Caco-2 (cell line): ENCODE results near the gene ZC3H4. TPM values are rescaled to one million over a fixed set of nuclear protein-coding genes. Genes with fewer than 3 reads are reported as not detected.

Source experiments
- BruUV-seq: library from RNA; stranded (reverse); fragments of 400-500 nt; replicated peaks from 2 replicates; lab custom pipeline; 2021; lab: Mats Ljungman, UMichigan
- CTCF ChIA-PET: fragments of 300-600 bp; sonication (Branson Sonifier 250); formaldehyde crosslinking; loops from one replicate; lab custom pipeline; 2022; ENCODE audit warnings: antibody characterized with exemption; lab: Charles Lee
- POLR2A ChIA-PET: fragments of 300-600 bp; sonication (Branson Sonifier 250); formaldehyde crosslinking; loops from one replicate; lab custom pipeline; 2022; ENCODE audit warnings: antibody characterized with exemption; lab: Charles Lee
- DNase-seq, 2 experiments: peaks; one replicate each; pipeline versions ENCODE4 v3.0.0 to v3.0.0-alpha.2; 2020 to 2022
- H3K27me3 ChIP-seq: replicated peaks from 2 replicates; pipeline ENCODE4 v1.6.0; 2011; ENCODE audit warnings: low read length; ENCODE audit not compliant: control insufficient read depth, insufficient read depth
- H3K36me3 ChIP-seq: 2 replicates; pipeline ENCODE4 v1.5.1; 2011; ENCODE audit warnings: low read length; ENCODE audit not compliant: control insufficient read depth, insufficient read depth
- H3K4me1 ChIP-seq: fragments of 250-450 bp; sonication (Bioruptor Pico); 2 replicates; pipeline ENCODE4 v1.5.1; 2020; ENCODE audit warnings: mild to moderate bottlenecking
- H3K4me3 ChIP-seq: 2 replicates; pipeline ENCODE4 v1.5.1; 2011; ENCODE audit warnings: low read depth, mild to moderate bottlenecking, control low read depth, low read length
- H3K9me3 ChIP-seq: fragments of 250-450 bp; sonication (Bioruptor Pico); 2 replicates; pipeline ENCODE4 v1.5.1; 2020; ENCODE audit warnings: mild to moderate bottlenecking, moderate library complexity
- H3K27ac Mint-ChIP-seq: one replicate; pipeline ENCODE4 v1.8.0; 2022; ENCODE audit warnings: mixed read lengths; ENCODE audit not compliant: unreplicated experiment
- H3K27me3 Mint-ChIP-seq: one replicate; pipeline ENCODE4 v1.8.0; 2022; ENCODE audit warnings: mixed read lengths; ENCODE audit not compliant: insufficient read depth, unreplicated experiment
- H3K36me3 Mint-ChIP-seq: one replicate; pipeline ENCODE4 v1.8.0; 2022; ENCODE audit warnings: mild to moderate bottlenecking, mixed read lengths; ENCODE audit not compliant: insufficient read depth, unreplicated experiment
- H3K4me1 Mint-ChIP-seq: one replicate; pipeline ENCODE4 v1.8.0; 2022; ENCODE audit warnings: low read depth, mixed read lengths; ENCODE audit not compliant: unreplicated experiment
- H3K4me3 Mint-ChIP-seq: one replicate; pipeline ENCODE4 v1.8.0; 2022; ENCODE audit warnings: mild to moderate bottlenecking, moderate library complexity, mixed read lengths; ENCODE audit not compliant: unreplicated experiment
- H3K9me3 Mint-ChIP-seq: one replicate; pipeline ENCODE4 v1.8.0; 2022; ENCODE audit warnings: mixed read lengths; ENCODE audit not compliant: unreplicated experiment
- CTCF ChIP-seq, 2 experiments: fragments of 200-600 bp in 1 of 2; IDR thresholded peaks; 1 replicate in 1 of 2; 2 replicates in 1 of 2; pipeline versions ENCODE4 v1.5.1 to v1.8.0; 2011 to 2022; ENCODE audit warnings: antibody characterized with exemption in 1 of 2, control low read depth in 1 of 2, inconsistent platforms in 1 of 2, low read depth in 1 of 2, low read length in 1 of 2, mild to moderate bottlenecking in 1 of 2, moderate library complexity in 1 of 2; ENCODE audit not compliant: insufficient read depth in 1 of 2, severe bottlenecking in 1 of 2, unreplicated experiment in 1 of 2
- intact Hi-C: fragments of 100-400 bp; cut with micrococcal nuclease; formaldehyde crosslinking; loops from one replicate; pipeline ENCODE4 v1.10.0; 2022; ENCODE audit not compliant: unreplicated experiment
- total RNA-seq: library from RNA; stranded (reverse); gene quantifications from 2 replicates; pipeline ENCODE4 v1.2.3, GENCODE V29; 2022

Gene ZC3H4
- total RNA-seq, 1 experiment from 2014 or later = 70.3 TPM

DNA sequence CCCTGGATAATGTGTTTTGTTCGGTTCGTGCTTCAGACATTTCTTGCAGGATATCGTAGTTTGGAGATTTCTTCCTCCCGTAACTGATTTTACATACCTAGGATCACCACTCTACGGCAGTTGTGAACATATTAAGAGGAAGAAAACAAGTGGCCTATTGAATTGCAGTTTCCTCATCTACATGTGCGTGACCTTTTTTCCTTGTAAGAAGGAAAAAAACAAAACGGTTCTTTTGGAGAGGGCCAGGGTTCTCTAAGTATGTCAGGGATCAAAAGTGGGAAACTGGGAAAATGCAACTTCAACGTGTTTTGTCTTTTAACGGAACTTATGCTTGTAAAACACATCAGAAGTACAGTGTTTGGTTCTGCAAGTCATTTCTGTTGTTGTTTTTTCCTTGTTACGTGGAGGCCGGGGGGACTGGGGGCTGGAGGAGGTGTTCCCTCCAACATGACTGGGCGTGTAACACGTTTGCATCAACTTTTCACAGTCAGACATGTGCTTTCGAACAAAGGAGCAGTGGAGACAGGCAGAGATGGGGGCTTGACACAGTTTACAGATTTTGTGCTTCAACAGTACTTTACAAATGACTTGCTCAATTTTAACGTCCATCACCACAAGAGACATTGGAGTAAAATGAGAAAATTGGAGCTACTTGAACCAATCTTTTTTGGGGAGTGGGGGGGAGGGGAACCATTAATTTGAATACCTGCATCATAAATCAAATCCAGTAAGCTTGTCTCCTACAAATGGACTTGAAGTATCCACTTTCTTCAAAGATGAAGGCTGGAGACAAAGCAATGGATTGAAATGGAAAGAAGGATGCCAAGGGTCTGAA lies 3.8 kb downstream of the ZC3H4 start:
- H3K9me3 Mint-ChIP-seq = no peaks in the 10 kb centered on the region
- ChIA-PET CTCF (no interaction called here), POLR2A (interaction anchor here (0.6 kb wide), 2 partner anchors 22 to 80 kb away, joined by 5 to 7 read pairs; no protein-coding TSS in a partner anchor)
- peaks cover 84% of the 10 kb centered on the region for H3K36me3 Mint-ChIP-seq
- H3K4me1 Mint-ChIP-seq = peaks cover 47% of the 10 kb centered on the region
- Histone ChIP-seq H3K27me3 (no peaks in the 10 kb centered on the region), H3K9me3 (no peaks in the 10 kb centered on the region), H3K4me3 (peak overlapping the region; percentile 64), H3K36me3 (peaks cover 2% of the 10 kb centered on the region; the same call in 1 of the 2 replicates), H3K4me1 (peaks cover 49% of the 10 kb centered on the region)
- intact Hi-C loops = loop anchor here (5.0 kb wide), 1 partner anchor 32 kb away; no protein-coding TSS in a partner anchor
- BruUV-seq = no TSS peak
- H3K27me3 Mint-ChIP-seq = no peaks in the 10 kb centered on the region
- H3K4me3 Mint-ChIP-seq = peak overlapping the region; percentile 97
- DNase-seq = no peak
- peak overlapping the region; percentile 99 for H3K27ac Mint-ChIP-seq
- no peak for TF ChIP-seq CTCF (IDR thresholded peaks at IDR 0.05; ENCODE audit: insufficient read depth in 1 of 2, low read depth in 1 of 2, low read length in 1 of 2, severe bottlenecking in 1 of 2, unreplicated experiment in 1 of 2)

DNA sequence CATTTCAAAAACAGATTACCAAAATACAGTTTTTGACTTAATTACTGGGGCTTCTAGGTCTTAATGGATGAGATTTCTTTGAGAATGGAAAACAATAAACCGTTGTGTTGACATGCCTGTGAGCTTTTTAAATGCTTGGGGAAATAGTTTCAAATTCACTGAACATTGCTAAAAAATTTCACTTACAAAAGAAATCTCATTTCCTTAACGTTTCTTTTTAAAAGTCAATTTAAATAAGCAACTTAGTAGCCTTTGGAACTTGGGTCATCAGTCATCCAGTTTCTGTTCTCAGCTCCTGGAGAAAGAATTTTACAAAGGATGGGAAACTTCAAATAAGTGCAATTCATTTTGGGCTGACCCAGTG lies 4.4 kb downstream of the ZC3H4 start:
- Histone ChIP-seq H3K4me3 (no peak overlapping the region), H3K4me1 (peaks cover 49% of the 10 kb centered on the region), H3K27me3 (no peaks in the 10 kb centered on the region), H3K9me3 (no peaks in the 10 kb centered on the region), H3K36me3 (peaks cover 2% of the 10 kb centered on the region; the same call in 1 of the 2 replicates)
- Mint-ChIP-seq H3K36me3 (peaks cover 82% of the 10 kb centered on the region), H3K27me3 (no peaks in the 10 kb centered on the region), H3K4me3 (peak overlapping the region; percentile 97), H3K9me3 (no peaks in the 10 kb centered on the region), H3K4me1 (peaks cover 47% of the 10 kb centered on the region), H3K27ac (peak overlapping the region; percentile 99)
- BruUV-seq = no TSS peak
- intact Hi-C loops = no loop called here
- TF ChIP-seq CTCF (IDR thresholded peaks at IDR 0.05; ENCODE audit: insufficient read depth in 1 of 2, low read depth in 1 of 2, low read length in 1 of 2, severe bottlenecking in 1 of 2, unreplicated experiment in 1 of 2) = no peak
- DNase-seq = no peak
- ChIA-PET CTCF (interaction anchor here (0.6 kb wide), 1 partner anchor 13 kb away, joined by 3 read pairs; no protein-coding TSS in a partner anchor), POLR2A (no interaction called here)

- H3K4me1 ChIP-seq = peaks cover 49% of the 10 kb centered on the region
- no peak for TF ChIP-seq CTCF (IDR thresholded peaks at IDR 0.05; ENCODE audit: insufficient read depth in 1 of 2, low read depth in 1 of 2, low read length in 1 of 2, severe bottlenecking in 1 of 2, unreplicated experiment in 1 of 2)
- H3K27ac Mint-ChIP-seq = peak overlapping the region; percentile 76
- H3K9me3 Mint-ChIP-seq = no peaks in the 10 kb centered on the region
- H3K4me3 ChIP-seq = no peak overlapping the region
- no TSS peak for BruUV-seq
- no peaks in the 10 kb centered on the region for H3K27me3 ChIP-seq
- H3K4me3 Mint-ChIP-seq = peak overlapping the region; percentile 34
- peaks cover 72% of the 10 kb centered on the region for H3K36me3 Mint-ChIP-seq
- ChIA-PET CTCF (interaction anchor here (0.6 to 1.1 kb wide), 3 partner anchors 12 to 72 kb away, joined by 3 read pairs; no protein-coding TSS in a partner anchor), POLR2A (interaction anchor here (1.0 kb wide), 1 partner anchor 12 kb away, joined by 4 read pairs; no protein-coding TSS in a partner anchor)
- H3K9me3 ChIP-seq = no peaks in the 10 kb centered on the region
- intact Hi-C loops = no loop called here
- H3K4me1 Mint-ChIP-seq = peaks cover 43% of the 10 kb centered on the region
- no peaks in the 10 kb centered on the region for H3K27me3 Mint-ChIP-seq
- DNase-seq = no peak
- H3K36me3 ChIP-seq = peaks cover 2% of the 10 kb centered on the region; the same call in 1 of the 2 replicates
Measured at GRCh38 chr19:47107953-47108746, 5.4 kb downstream of the ZC3H4 start.
